GM20431 (cell line): ENCODE data around the gene SRD5A1.

ENCODE experiments used
- in situ Hi-C: fragments of 300-500 bp; cut with MseI, MboI; formaldehyde crosslinking; loops from one replicate; pipeline ENCODE4 v1.15.0; 2020; ENCODE audit warnings: low sequenced_read_pairs; ENCODE audit not compliant: unreplicated experiment

The SRD5A1 gene

GRCh38 chr5:6719417-6719816 is 86.2 kb downstream of the SRD5A1 start:
- in situ Hi-C loops = no loop called here

GRCh38 chr5:6719896-6720560 is 86.8 kb downstream of the SRD5A1 start:
- in situ Hi-C loops = no loop called here

GRCh38 chr5:6720561-6720921 is 87.3 kb downstream of the SRD5A1 start:
- in situ Hi-C loops = no loop called here

GRCh38 chr5:6721442-6721841 is 88.2 kb downstream of the SRD5A1 start:
- in situ Hi-C loops = no loop called here

- in situ Hi-C loops = no loop called here
These were observed 88.8 kb downstream of the SRD5A1 start for GRCh38 chr5:6722015-6722414.

- in situ Hi-C loops = no loop called here
These were observed 90.0 kb downstream of the SRD5A1 start for GRCh38 chr5:6723122-6723815.

GRCh38 chr5:6723816-6724300 is 90.6 kb downstream of the SRD5A1 start:
- in situ Hi-C loops = no loop called here
